ENCODE measurements around the gene PSMG3. TPM values are rescaled to one million over a fixed set of nuclear protein-coding genes. Genes with fewer than 3 reads are reported as not detected.

Gene PSMG3
- total RNA-seq, 1 experiment from 2014 or later: 49.8 TPM

GRCh38 chr7:1576521-1577253 lies 6.9 kb upstream of the PSMG3 start:
- no peaks in the 10 kb centered on the region for H3K36me3 ChIP-seq (replicated peaks; ENCODE audit: control insufficient read depth, insufficient read depth, low read length)
- no peak overlapping the region for H3K4me3 ChIP-seq (ENCODE audit: insufficient read depth, low read depth, low read length)
- peak; percentile 80 for DNase-seq
- H3K27me3 ChIP-seq (ENCODE audit: control insufficient read depth, insufficient read depth, low read length): no peaks in the 10 kb centered on the region

GRCh38 chr7:1575809-1576208 lies 6.0 kb upstream of the PSMG3 start:
- Histone ChIP-seq H3K27me3 (ENCODE audit: control insufficient read depth, insufficient read depth, low read length) (no peaks in the 10 kb centered on the region), H3K4me3 (ENCODE audit: insufficient read depth, low read depth, low read length) (no peak overlapping the region), H3K36me3 (replicated peaks; ENCODE audit: control insufficient read depth, insufficient read depth, low read length) (no peaks in the 10 kb centered on the region)
- no peak for DNase-seq

GRCh38 chr7:1572111-1572822 lies 2.4 kb upstream of the PSMG3 start:
- DNase-seq: no peak
- peaks cover 2% of the 10 kb centered on the region for H3K36me3 ChIP-seq (replicated peaks; ENCODE audit: control insufficient read depth, insufficient read depth, low read length)
- no peaks in the 10 kb centered on the region for H3K27me3 ChIP-seq (ENCODE audit: control insufficient read depth, insufficient read depth, low read length)

GRCh38 chr7:1569440-1569832 lies 396 bp downstream of the PSMG3 start:
- H3K36me3 ChIP-seq (replicated peaks; ENCODE audit: control insufficient read depth, insufficient read depth, low read length): peaks cover 4% of the 10 kb centered on the region
- peak overlapping the region; percentile 70 for H3K4me3 ChIP-seq (ENCODE audit: insufficient read depth, low read depth, low read length)
- H3K27me3 ChIP-seq (ENCODE audit: control insufficient read depth, insufficient read depth, low read length): no peaks in the 10 kb centered on the region
- DNase-seq: no peak

More at GRCh38 chr7:1572111-1572822, 2.4 kb upstream of the PSMG3 start:
- H3K4me3 ChIP-seq (ENCODE audit: insufficient read depth, low read depth, low read length): no peak overlapping the region

- Histone ChIP-seq H3K36me3 (replicated peaks; ENCODE audit: control insufficient read depth, insufficient read depth, low read length) (peaks cover 4% of the 10 kb centered on the region), H3K4me3 (ENCODE audit: insufficient read depth, low read depth, low read length) (no peak overlapping the region), H3K27me3 (ENCODE audit: control insufficient read depth, insufficient read depth, low read length) (no peaks in the 10 kb centered on the region)
- no peak for DNase-seq
Measured at GRCh38 chr7:1569016-1569415, 816 bp downstream of the PSMG3 start.

GRCh38 chr7:1567896-1568510 lies 1.8 kb downstream of the PSMG3 start:
- Histone ChIP-seq H3K36me3 (replicated peaks; ENCODE audit: control insufficient read depth, insufficient read depth, low read length) (peaks cover 4% of the 10 kb centered on the region), H3K4me3 (ENCODE audit: insufficient read depth, low read depth, low read length) (no peak overlapping the region), H3K27me3 (ENCODE audit: control insufficient read depth, insufficient read depth, low read length) (no peaks in the 10 kb centered on the region)
- DNase-seq: peak; percentile 55

GRCh38 chr7:1567049-1567771 lies 2.6 kb downstream of the PSMG3 start:
- Histone ChIP-seq H3K27me3 (ENCODE audit: control insufficient read depth, insufficient read depth, low read length) (no peaks in the 10 kb centered on the region), H3K4me3 (ENCODE audit: insufficient read depth, low read depth, low read length) (no peak overlapping the region), H3K36me3 (replicated peaks; ENCODE audit: control insufficient read depth, insufficient read depth, low read length) (peaks cover 4% of the 10 kb centered on the region)
- DNase-seq: peak; percentile 70

GRCh38 chr7:1566687-1567048 lies 3.2 kb downstream of the PSMG3 start:
- H3K36me3 ChIP-seq (replicated peaks; ENCODE audit: control insufficient read depth, insufficient read depth, low read length): peaks cover 4% of the 10 kb centered on the region
- peak; percentile 67 for DNase-seq
- no peak overlapping the region for H3K4me3 ChIP-seq (ENCODE audit: insufficient read depth, low read depth, low read length)
- H3K27me3 ChIP-seq (ENCODE audit: control insufficient read depth, insufficient read depth, low read length): no peaks in the 10 kb centered on the region

- no peaks in the 10 kb centered on the region for H3K27me3 ChIP-seq (ENCODE audit: control insufficient read depth, insufficient read depth, low read length)
- H3K36me3 ChIP-seq (replicated peaks; ENCODE audit: control insufficient read depth, insufficient read depth, low read length): peaks cover 4% of the 10 kb centered on the region
- peak; percentile 61 for DNase-seq
- no peak overlapping the region for H3K4me3 ChIP-seq (ENCODE audit: insufficient read depth, low read depth, low read length)
Measured at GRCh38 chr7:1564603-1565022, 5.2 kb downstream of the PSMG3 start.

- no peaks in the 10 kb centered on the region for H3K27me3 ChIP-seq (ENCODE audit: control insufficient read depth, insufficient read depth, low read length)
- H3K36me3 ChIP-seq (replicated peaks; ENCODE audit: control insufficient read depth, insufficient read depth, low read length): peaks cover 4% of the 10 kb centered on the region
- no peak overlapping the region for H3K4me3 ChIP-seq (ENCODE audit: insufficient read depth, low read depth, low read length)
- no peak for DNase-seq
Measured at GRCh38 chr7:1563981-1564602, 5.7 kb downstream of the PSMG3 start.

- Histone ChIP-seq H3K4me3 (ENCODE audit: insufficient read depth, low read depth, low read length) (no peak overlapping the region), H3K36me3 (replicated peaks; ENCODE audit: control insufficient read depth, insufficient read depth, low read length) (peaks cover 2% of the 10 kb centered on the region; the same call in 1 of the 2 replicates), H3K27me3 (ENCODE audit: control insufficient read depth, insufficient read depth, low read length) (no peaks in the 10 kb centered on the region)
- DNase-seq: peak; percentile 55
Measured at GRCh38 chr7:1562597-1563051, 7.2 kb downstream of the PSMG3 start.

- Histone ChIP-seq H3K4me3 (ENCODE audit: insufficient read depth, low read depth, low read length) (no peak overlapping the region), H3K36me3 (replicated peaks; ENCODE audit: control insufficient read depth, insufficient read depth, low read length) (peaks cover 2% of the 10 kb centered on the region; the same call in 1 of the 2 replicates), H3K27me3 (ENCODE audit: control insufficient read depth, insufficient read depth, low read length) (no peaks in the 10 kb centered on the region)
- DNase-seq: peak; percentile 62
Measured at GRCh38 chr7:1562116-1562515, 7.7 kb downstream of the PSMG3 start.

GRCh38 chr7:1561036-1561940 lies 8.5 kb downstream of the PSMG3 start:
- H3K27me3 ChIP-seq (ENCODE audit: control insufficient read depth, insufficient read depth, low read length): no peaks in the 10 kb centered on the region
- H3K4me3 ChIP-seq (ENCODE audit: insufficient read depth, low read depth, low read length): no peak overlapping the region
- DNase-seq: peak; percentile 58
- H3K36me3 ChIP-seq (replicated peaks; ENCODE audit: control insufficient read depth, insufficient read depth, low read length): no peaks in the 10 kb centered on the region
